HepG2 (cell line): ENCODE measurements around the gene RAB11FIP5. TPM values are rescaled to one million over a fixed set of nuclear protein-coding genes. Genes with fewer than 3 reads are reported as not detected.
A peak's percentile ranks its signal among the peaks of the same experiment; 100 is the strongest.

ENCODE experiments used
- ATF5 ChIP-seq: sonication (generic); formaldehyde crosslinking; IDR thresholded peaks from 2 replicates; pipeline ENCODE4 v1.4.0; 2020; ENCODE audit warnings: mild to moderate bottlenecking, low read depth, missing genetic modification reagents
- ETV6 ChIP-seq: sonication (generic); formaldehyde crosslinking; conservative IDR thresholded peaks from 2 replicates; pipeline ENCODE4 v1.4.0; 2020; ENCODE audit warnings: missing genetic modification reagents
- FOXA3 ChIP-seq: IDR thresholded peaks from 2 replicates; pipeline ENCODE4 v1.6.1; 2016; ENCODE audit warnings: missing genetic modification reagents, missing compliant biosample characterization
- REPIN1 ChIP-seq: sonication (generic); formaldehyde crosslinking; IDR thresholded peaks from 2 replicates; pipeline ENCODE4 v1.8.0; 2022; ENCODE audit warnings: missing genetic modification reagents, low read depth, mild to moderate bottlenecking, borderline replicate concordance
- SMYD3 ChIP-seq: sonication (generic); formaldehyde crosslinking; IDR thresholded peaks from 2 replicates; pipeline ENCODE4 v1.8.1; 2023; ENCODE audit warnings: mild to moderate bottlenecking, missing genetic modification reagents
- ZMYM3 ChIP-seq: sonication (generic); formaldehyde crosslinking; IDR thresholded peaks from 2 replicates; pipeline ENCODE4 v1.5.1; 2020; ENCODE audit warnings: mild to moderate bottlenecking, missing genetic modification reagents
- ZNF496 ChIP-seq: sonication (generic); formaldehyde crosslinking; IDR thresholded peaks from 2 replicates; pipeline ENCODE4 v1.8.1; 2023; ENCODE audit warnings: mild to moderate bottlenecking, moderate library complexity, missing genetic modification reagents; ENCODE audit not compliant: insufficient replicate concordance
- ZNF549 ChIP-seq: sonication (generic); formaldehyde crosslinking; IDR thresholded peaks from 2 replicates; pipeline ENCODE4 v1.5.0; 2020; ENCODE audit warnings: missing genetic modification reagents
- ZNF569 ChIP-seq: sonication (generic); formaldehyde crosslinking; IDR thresholded peaks from 2 replicates; pipeline ENCODE4 v1.5.0; 2020; ENCODE audit warnings: mild to moderate bottlenecking, missing genetic modification reagents, moderate library complexity, borderline replicate concordance
- ZNF646 ChIP-seq: sonication (generic); formaldehyde crosslinking; IDR thresholded peaks from 2 replicates; pipeline ENCODE4 v1.9.0; 2021; ENCODE audit warnings: mild to moderate bottlenecking, missing genetic modification reagents
- ZNF879 ChIP-seq: sonication (generic); formaldehyde crosslinking; IDR thresholded peaks from 2 replicates; pipeline ENCODE4 v1.8.1; 2023; ENCODE audit warnings: missing genetic modification reagents
- ZSCAN20 ChIP-seq: sonication (generic); formaldehyde crosslinking; IDR thresholded peaks from 2 replicates; pipeline ENCODE4 v1.4.0; 2020; ENCODE audit warnings: missing genetic modification reagents, mild to moderate bottlenecking, borderline replicate concordance
- polyA plus RNA-seq, 8 experiments: library from polyadenylated mRNA; depleted of rRNA in 3 of 8; stranded (reverse) in 7 of 8; unstranded in 1 of 8; fragments of >200 nt; fragmentation: Illumina TruSeq in 4 of 8; extraction: Trizol in 4 of 8; gene quantifications; 2 replicates each; pipeline versions ENCODE4 v1.2.1 to v1.2.3, GENCODE V29; 2011 to 2016; ENCODE audit warnings: low read depth in 4 of 8, missing spikeins in 1 of 8, mixed read lengths in 1 of 8; ENCODE audit not compliant: insufficient read depth in 1 of 8
- total RNA-seq, 5 experiments: library from RNA; depleted of rRNA; stranded (reverse); fragments of >200 nt; fragmentation: Illumina TruSeq; extraction: Trizol; gene quantifications; 2 replicates each; pipeline ENCODE4 v1.2.3, GENCODE V29; 2016; ENCODE audit warnings: low read depth in 1 of 5
- TF ChIP-seq, protein P1 (sequence below), 2 experiments: sonication (generic) in 1 of 2; formaldehyde crosslinking in 1 of 2; IDR thresholded peaks; 2 replicates each; pipeline versions ENCODE4 v1.6.1 to v1.9.0; 2014 to 2022; ENCODE audit warnings: antibody characterized with exemption in 1 of 2, borderline replicate concordance in 1 of 2, inconsistent platforms in 1 of 2, low read depth in 1 of 2, missing genetic modification reagents in 1 of 2
- TF ChIP-seq, protein P2 (sequence below): sonication (generic); formaldehyde crosslinking; IDR thresholded peaks from 2 replicates; pipeline ENCODE4 v1.4.0; 2020; ENCODE audit warnings: mild to moderate bottlenecking, missing genetic modification reagents
- TF ChIP-seq, protein P3 (sequence below): sonication (generic); formaldehyde crosslinking; IDR thresholded peaks from 2 replicates; pipeline ENCODE4 v1.5.0; 2020; ENCODE audit warnings: missing genetic modification reagents

The RAB11FIP5 gene
- total and polyA plus RNA-seq, 2 of the 13 experiments (the other 11 are each of a cell fraction or from before 2014, with no cell fraction given), result 9.4 to 22.9 TPM

DNA sequence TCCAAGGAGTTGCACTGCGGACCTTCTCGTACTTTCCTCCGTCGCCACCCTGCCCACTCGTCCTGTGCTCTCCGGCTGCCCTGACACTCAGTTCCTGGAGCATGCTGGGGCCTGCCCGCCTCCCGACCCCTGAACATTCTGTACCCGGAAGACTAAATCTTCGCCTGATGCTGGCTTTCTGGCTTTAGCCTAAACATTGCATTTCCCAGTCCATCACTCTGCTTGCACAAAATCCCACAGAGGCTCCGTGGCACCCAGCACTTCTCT is 40.7 kb downstream of the RAB11FIP5 start (continued):
- TF ChIP-seq, protein P1, sequence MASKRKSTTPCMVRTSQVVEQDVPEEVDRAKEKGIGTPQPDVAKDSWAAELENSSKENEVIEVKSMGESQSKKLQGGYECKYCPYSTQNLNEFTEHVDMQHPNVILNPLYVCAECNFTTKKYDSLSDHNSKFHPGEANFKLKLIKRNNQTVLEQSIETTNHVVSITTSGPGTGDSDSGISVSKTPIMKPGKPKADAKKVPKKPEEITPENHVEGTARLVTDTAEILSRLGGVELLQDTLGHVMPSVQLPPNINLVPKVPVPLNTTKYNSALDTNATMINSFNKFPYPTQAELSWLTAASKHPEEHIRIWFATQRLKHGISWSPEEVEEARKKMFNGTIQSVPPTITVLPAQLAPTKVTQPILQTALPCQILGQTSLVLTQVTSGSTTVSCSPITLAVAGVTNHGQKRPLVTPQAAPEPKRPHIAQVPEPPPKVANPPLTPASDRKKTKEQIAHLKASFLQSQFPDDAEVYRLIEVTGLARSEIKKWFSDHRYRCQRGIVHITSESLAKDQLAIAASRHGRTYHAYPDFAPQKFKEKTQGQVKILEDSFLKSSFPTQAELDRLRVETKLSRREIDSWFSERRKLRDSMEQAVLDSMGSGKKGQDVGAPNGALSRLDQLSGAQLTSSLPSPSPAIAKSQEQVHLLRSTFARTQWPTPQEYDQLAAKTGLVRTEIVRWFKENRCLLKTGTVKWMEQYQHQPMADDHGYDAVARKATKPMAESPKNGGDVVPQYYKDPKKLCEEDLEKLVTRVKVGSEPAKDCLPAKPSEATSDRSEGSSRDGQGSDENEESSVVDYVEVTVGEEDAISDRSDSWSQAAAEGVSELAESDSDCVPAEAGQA (IDR thresholded peaks at IDR 0.05; ENCODE audit: low read depth), result no peak
- TF ChIP-seq, protein P1 (CRISPR knock-in tag; IDR thresholded peaks at IDR 0.05; ENCODE audit: borderline replicate concordance), result no peak
- TF ChIP-seq ZSCAN20 (CRISPR knock-in tag), result no peak
- TF ChIP-seq ETV6 (CRISPR knock-in tag), result no peak
- peak; percentile 15; the same call in 1 of the 2 replicates for TF ChIP-seq SMYD3
- TF ChIP-seq ZNF569 (CRISPR knock-in tag), result no peak
- TF ChIP-seq ZNF646 (CRISPR knock-in tag), result no peak
- TF ChIP-seq, protein P2, sequence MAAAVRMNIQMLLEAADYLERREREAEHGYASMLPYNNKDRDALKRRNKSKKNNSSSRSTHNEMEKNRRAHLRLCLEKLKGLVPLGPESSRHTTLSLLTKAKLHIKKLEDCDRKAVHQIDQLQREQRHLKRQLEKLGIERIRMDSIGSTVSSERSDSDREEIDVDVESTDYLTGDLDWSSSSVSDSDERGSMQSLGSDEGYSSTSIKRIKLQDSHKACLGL, result no peak
- no peak for TF ChIP-seq ZMYM3 (CRISPR knock-in tag)
- TF ChIP-seq ATF5 (CRISPR knock-in tag), result 0 out of 2 replicates have a peak, but pooled peaks have one; percentile 6
- no peak for TF ChIP-seq FOXA3 (CRISPR knock-in tag)
- 0 out of 2 replicates have a peak, but pooled peaks have one; percentile 38 for TF ChIP-seq ZNF879 (CRISPR knock-in tag)
- no peak for TF ChIP-seq ZNF549 (CRISPR knock-in tag)
- TF ChIP-seq, protein P3, sequence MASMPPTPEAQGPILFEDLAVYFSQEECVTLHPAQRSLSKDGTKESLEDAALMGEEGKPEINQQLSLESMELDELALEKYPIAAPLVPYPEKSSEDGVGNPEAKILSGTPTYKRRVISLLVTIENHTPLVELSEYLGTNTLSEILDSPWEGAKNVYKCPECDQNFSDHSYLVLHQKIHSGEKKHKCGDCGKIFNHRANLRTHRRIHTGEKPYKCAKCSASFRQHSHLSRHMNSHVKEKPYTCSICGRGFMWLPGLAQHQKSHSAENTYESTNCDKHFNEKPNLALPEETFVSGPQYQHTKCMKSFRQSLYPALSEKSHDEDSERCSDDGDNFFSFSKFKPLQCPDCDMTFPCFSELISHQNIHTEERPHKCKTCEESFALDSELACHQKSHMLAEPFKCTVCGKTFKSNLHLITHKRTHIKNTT (CRISPR knock-in tag), result no peak
- no peak for TF ChIP-seq REPIN1
- TF ChIP-seq ZNF496, result no peak
